GM23338 (cell line): ENCODE results near the gene PPP2R5C. TPM values are rescaled to one million over a fixed set of nuclear protein-coding genes. Genes with fewer than 3 reads are reported as not detected.

ENCODE experiments used
- ATAC-seq: fragments of 200-7000 bp; cut with Tn5 transposase; 3 replicates; pipeline ENCODE4 v1.9.1; 2020
- DNase-seq: peaks from one replicate; pipeline ENCODE4 v3.0.0-alpha.2; 2015; ENCODE audit warnings: low spot score
- H2AFZ ChIP-seq: fragments of 200-600 bp; sonication (generic); 2 replicates; pipeline ENCODE4 v1.8.0; 2016; ENCODE audit warnings: antibody characterized with exemption, mild to moderate bottlenecking, moderate library complexity
- H3F3A ChIP-seq: fragments of 200-600 bp; sonication (generic); replicated peaks from 2 replicates; pipeline ENCODE4 v1.8.0; 2017; ENCODE audit warnings: antibody characterized with exemption, mixed run types, low read depth
- H3K27ac ChIP-seq: fragments of 200-600 bp; sonication (generic); 2 replicates; pipeline ENCODE4 v1.6.1; 2016; ENCODE audit warnings: low read depth
- H3K27me3 ChIP-seq: fragments of 200-600 bp; sonication (generic); 2 replicates; pipeline ENCODE4 v1.8.0; 2016; ENCODE audit warnings: mild to moderate bottlenecking, mixed run types, moderate library complexity; ENCODE audit not compliant: insufficient read depth
- H3K36me3 ChIP-seq: fragments of 200-600 bp; sonication (generic); 2 replicates; pipeline ENCODE4 v1.8.0; 2016; ENCODE audit warnings: mild to moderate bottlenecking; ENCODE audit not compliant: insufficient read depth
- H3K4me1 ChIP-seq: fragments of 200-600 bp; sonication (generic); 2 replicates; pipeline ENCODE4 v1.8.0; 2016; ENCODE audit warnings: mild to moderate bottlenecking, moderate library complexity; ENCODE audit not compliant: insufficient read depth
- H3K4me2 ChIP-seq: fragments of 200-600 bp; sonication (generic); 2 replicates; pipeline ENCODE4 v1.7.1; 2017; ENCODE audit warnings: mixed run types
- H3K4me3 ChIP-seq: fragments of 200-600 bp; sonication (generic); 2 replicates; pipeline ENCODE4 v1.6.1; 2016; ENCODE audit warnings: mixed run types
- H3K79me2 ChIP-seq: fragments of 200-600 bp; sonication (generic); replicated peaks from 2 replicates; pipeline ENCODE4 v1.8.0; 2017; ENCODE audit warnings: mild to moderate bottlenecking; ENCODE audit not compliant: insufficient read depth
- H3K9me2 ChIP-seq: fragments of 200-600 bp; sonication (generic); 2 replicates; pipeline ENCODE4 v1.8.0; 2017; ENCODE audit not compliant: insufficient read depth
- H4K20me1 ChIP-seq: fragments of 200-600 bp; sonication (generic); replicated peaks from 2 replicates; pipeline ENCODE4 v1.8.0; 2017; ENCODE audit warnings: mild to moderate bottlenecking; ENCODE audit not compliant: insufficient read depth
- H3K27ac Mint-ChIP-seq: 2 replicates; pipeline ENCODE4 v1.8.0; 2020; ENCODE audit warnings: inconsistent platforms, mild to moderate bottlenecking, moderate library complexity, mixed read lengths
- H3K27me3 Mint-ChIP-seq: 3 replicates; pipeline ENCODE4 v1.8.0; 2022; ENCODE audit warnings: low read depth, mild to moderate bottlenecking, moderate library complexity, mixed read lengths, inconsistent platforms; ENCODE audit not compliant: insufficient read depth, poor library complexity
- H3K36me3 Mint-ChIP-seq: 3 replicates; pipeline ENCODE4 v1.8.0; 2021; ENCODE audit warnings: low read depth, mild to moderate bottlenecking, inconsistent platforms, moderate library complexity, mixed read lengths
- H3K4me1 Mint-ChIP-seq: 3 replicates; pipeline ENCODE4 v1.8.0; 2020; ENCODE audit warnings: mild to moderate bottlenecking, inconsistent platforms, mixed read lengths
- H3K4me3 Mint-ChIP-seq: 3 replicates; pipeline ENCODE4 v1.8.0; 2021; ENCODE audit warnings: moderate library complexity, mild to moderate bottlenecking, inconsistent platforms, mixed read lengths
- H3K9me3 Mint-ChIP-seq: 3 replicates; pipeline ENCODE4 v1.8.0; 2020; ENCODE audit warnings: moderate library complexity, mild to moderate bottlenecking, inconsistent platforms, mixed read lengths
- CTCF ChIP-seq, 2 experiments: fragments of 200-600 bp in 1 of 2; sonication (generic) in 1 of 2; conservative IDR thresholded peaks; 2 replicates each; pipeline versions ENCODE4 v1.5.1 to v1.6.1; 2016 to 2017; ENCODE audit warnings: antibody characterized with exemption in 2 of 2, low read depth in 2 of 2, mild to moderate bottlenecking in 2 of 2, moderate library complexity in 1 of 2
- JUNB ChIP-seq: IDR thresholded peaks from one replicate; pipeline ENCODE4 v1.6.1; 2016; ENCODE audit warnings: antibody characterized with exemption; ENCODE audit not compliant: unreplicated experiment
- POLR2AphosphoS5 ChIP-seq: IDR thresholded peaks from 2 replicates; pipeline ENCODE4 v1.6.1; 2016; ENCODE audit warnings: antibody characterized with exemption, low read depth
- REST ChIP-seq: IDR thresholded peaks from one replicate; pipeline ENCODE4 v1.6.1; 2018; ENCODE audit warnings: antibody characterized with exemption; ENCODE audit not compliant: unreplicated experiment
- STAT1 ChIP-seq: IDR thresholded peaks from one replicate; pipeline ENCODE4 v1.6.1; 2016; ENCODE audit warnings: antibody characterized with exemption; ENCODE audit not compliant: unreplicated experiment
- ZNF114 ChIP-seq: fragments of 250-450 bp; sonication (Bioruptor Pico); IDR thresholded peaks from 2 replicates; pipeline ENCODE4 v1.5.0; 2020; ENCODE audit warnings: mild to moderate bottlenecking, moderate library complexity
- ZNF331 ChIP-seq: fragments of 250-450 bp; sonication (Bioruptor Pico); IDR thresholded peaks from 2 replicates; pipeline ENCODE4 v1.5.0; 2020; ENCODE audit warnings: low read depth, mild to moderate bottlenecking, moderate library complexity
- ZNF462 ChIP-seq: fragments of 250-450 bp; sonication (Bioruptor Pico); IDR thresholded peaks from 2 replicates; pipeline ENCODE4 v1.5.0; 2020; ENCODE audit warnings: mild to moderate bottlenecking, moderate library complexity
- polyA plus RNA-seq: library from polyadenylated mRNA; unstranded; fragments of >200 nt; fragmentation: Nextera tagmentation; extraction: Ambion mirVana; gene quantifications from 2 replicates; pipeline ENCODE4 v1.2.1, GENCODE V29; 2016
- total RNA-seq: library from RNA; depleted of rRNA; stranded (reverse); fragments of >200 nt; shearing (Covaris generic); gene quantifications from 2 replicates; pipeline ENCODE4 v1.2.3, GENCODE V29; 2014

Gene PPP2R5C
- total and polyA plus RNA-seq, 2 experiments from 2014 or later: 75.4 to 79.7 TPM

GRCh38 chr14:101966742-101967141, 205.2 kb downstream of the PPP2R5C start (continued):
- TF ChIP-seq POLR2AphosphoS5: no peak
- no peak for TF ChIP-seq ZNF331 (CRISPR knock-in tag)
- TF ChIP-seq REST: no peak

GRCh38 chr14:101968186-101968585, 206.7 kb downstream of the PPP2R5C start:
- H3K9me3 Mint-ChIP-seq: no peaks in the 10 kb centered on the region
- peaks cover 14% of the 10 kb centered on the region for H3K36me3 Mint-ChIP-seq
- Histone ChIP-seq H3K36me3 (no peaks in the 10 kb centered on the region), H3K4me3 (no peak overlapping the region), H3K9me2 (no peaks in the 10 kb centered on the region), H3K27ac (0 out of 2 replicates have a peak overlapping the region, but pooled peaks have one; percentile 36), H2AFZ (no peak overlapping the region), H3F3A (no peaks in the 10 kb centered on the region), H3K27me3 (0 out of 2 replicates have a peak, but pooled peaks cover 5% of the 10 kb centered on the region), H3K4me1 (peaks cover 12% of the 10 kb centered on the region), H4K20me1 (peaks cover 26% of the 10 kb centered on the region), H3K4me2 (no peak overlapping the region), H3K79me2 (peaks cover 82% of the 10 kb centered on the region)
- TF ChIP-seq STAT1 (no peak), JUNB (no peak), ZNF462 (CRISPR knock-in tag) (no peak), REST (no peak), CTCF (conservative IDR thresholded peaks at IDR 0.05; ENCODE audit: low read depth in 2 of 2) (no peak), ZNF114 (CRISPR knock-in tag) (no peak)
- no peak for DNase-seq
- H3K27me3 Mint-ChIP-seq: peaks cover 3% of the 10 kb centered on the region
- ATAC-seq: no peak
- H3K4me3 Mint-ChIP-seq: no peak overlapping the region
- H3K4me1 Mint-ChIP-seq: peaks cover 20% of the 10 kb centered on the region
- peak overlapping the region; percentile 23; the same call in 1 of the 2 replicates for H3K27ac Mint-ChIP-seq
